Ishikawa (cell line): Measurements from ENCODE around the gene UPK3A.

Experiments used
- CEBPB ChIP-seq: IDR thresholded peaks from 2 replicates; pipeline ENCODE4 v1.6.1; 2012
- CREB1 ChIP-seq: IDR thresholded peaks from 2 replicates; pipeline ENCODE4 v1.6.1; 2012; ENCODE audit warnings: low read depth
- EGR1 ChIP-seq: IDR thresholded peaks from 2 replicates; pipeline ENCODE4 v1.6.1; 2012
- EP300 ChIP-seq: IDR thresholded peaks from 2 replicates; pipeline ENCODE4 v1.6.1; 2012; ENCODE audit warnings: borderline replicate concordance
- FOXM1 ChIP-seq: IDR thresholded peaks from 2 replicates; pipeline ENCODE4 v1.6.1; 2012; ENCODE audit warnings: low read depth, borderline replicate concordance
- MAX ChIP-seq: IDR thresholded peaks from 2 replicates; pipeline ENCODE4 v1.6.1; 2012
- NFIC ChIP-seq: IDR thresholded peaks from 2 replicates; pipeline ENCODE4 v1.6.1; 2012
- RAD21 ChIP-seq: IDR thresholded peaks from 2 replicates; pipeline ENCODE4 v1.6.1; 2012; ENCODE audit warnings: low read depth
- REST ChIP-seq: IDR thresholded peaks from 2 replicates; pipeline ENCODE4 v1.6.1; 2012; ENCODE audit warnings: low read depth, mild to moderate bottlenecking
- TAF1 ChIP-seq: IDR thresholded peaks from 2 replicates; pipeline ENCODE4 v1.6.1; 2012; ENCODE audit warnings: low read depth, mild to moderate bottlenecking
- TCF12 ChIP-seq: IDR thresholded peaks from 2 replicates; pipeline ENCODE4 v1.6.1; 2012; ENCODE audit warnings: low read depth
- TEAD4 ChIP-seq: IDR thresholded peaks from 2 replicates; pipeline ENCODE4 v1.6.1; 2012
- USF1 ChIP-seq: IDR thresholded peaks from 2 replicates; pipeline ENCODE4 v1.6.1; 2012
- YY1 ChIP-seq: IDR thresholded peaks from 2 replicates; pipeline ENCODE4 v1.6.1; 2012; ENCODE audit warnings: low read depth
- ZBTB7A ChIP-seq: IDR thresholded peaks from 2 replicates; pipeline ENCODE4 v1.6.1; 2012; ENCODE audit warnings: low read depth

UPK3A gene

GRCh38 chr22:45291061-45291930, 6.5 kb downstream of the UPK3A start:
- no peak for TF ChIP-seq TAF1
- TF ChIP-seq CREB1 = no peak
- no peak for TF ChIP-seq EGR1
- TF ChIP-seq NFIC = no peak
- no peak for TF ChIP-seq FOXM1
- TF ChIP-seq MAX = no peak
- TF ChIP-seq YY1 = no peak
- TF ChIP-seq ZBTB7A = no peak
- no peak for TF ChIP-seq USF1
- TF ChIP-seq RAD21 = no peak
- TF ChIP-seq EP300 = no peak
- TF ChIP-seq TCF12 = no peak
- no peak for TF ChIP-seq TEAD4
- TF ChIP-seq CEBPB = no peak
- no peak for TF ChIP-seq REST

GRCh38 chr22:45291931-45292290, 7.2 kb downstream of the UPK3A start:
- TF ChIP-seq NFIC = no peak
- TF ChIP-seq FOXM1 = no peak

- TF ChIP-seq NFIC = no peak
Observed at GRCh38 chr22:45292731-45293442, 8.1 kb downstream of the UPK3A start.

- no peak for TF ChIP-seq FOXM1
- TF ChIP-seq EP300 = no peak
- no peak for TF ChIP-seq MAX
Observed at GRCh38 chr22:45294030-45294429, 9.3 kb downstream of the UPK3A start.

- TF ChIP-seq EGR1 (no peak), REST (no peak), TEAD4 (no peak), EP300 (no peak), USF1 (no peak), ZBTB7A (no peak), CREB1 (no peak), RAD21 (no peak), FOXM1 (no peak), MAX (no peak), YY1 (no peak)
Observed at GRCh38 chr22:45295492-45295891, 10.7 kb downstream of the UPK3A start.

- no peak for TF ChIP-seq NFIC
- TF ChIP-seq CREB1 = no peak
- no peak for TF ChIP-seq RAD21
- no peak for TF ChIP-seq FOXM1
- TF ChIP-seq USF1 = no peak
- no peak for TF ChIP-seq TEAD4
Observed at GRCh38 chr22:45296628-45297297, 12.0 kb downstream of the UPK3A start.
